GM12892 (cell line): ENCODE data around the gene SLC2A5.

Experiments used
- POLR2A ChIP-seq: IDR thresholded peaks from 2 replicates; pipeline ENCODE4 v1.6.1; 2011; ENCODE audit warnings: low read depth, low read length, control low read depth
- POLR2AphosphoS5 ChIP-seq: IDR thresholded peaks from 2 replicates; pipeline ENCODE4 v1.6.1; 2011; ENCODE audit warnings: low read depth, low read length, control low read depth
- TAF1 ChIP-seq: IDR thresholded peaks from 2 replicates; pipeline ENCODE4 v1.6.1; 2011; ENCODE audit warnings: low read depth, mild to moderate bottlenecking, control low read depth, low read length, borderline replicate concordance

GRCh38 chr1:9105336-9105867, 36.0 kb upstream of the SLC2A5 start:
- TF ChIP-seq POLR2AphosphoS5 (no peak), POLR2A (no peak), TAF1 (no peak)
